Hematopoietic multipotent progenitor cell treated with erythropoietin and hydrocortisone succinate and interleukin-3 and kit ligand, for 17 days (in vitro differentiated cells): ENCODE data around the gene ZMAT2.
"Not testable (repeated sequence)": the region's sequence is repeated elsewhere in the genome, so short reads cannot be mapped to it uniquely, and the experiment has no call there.

Source experiments
- DNase-seq: peaks from one replicate; pipeline ENCODE4 v3.0.0-alpha.2; 2015; ENCODE audit warnings: low spot score

Gene ZMAT2

DNA sequence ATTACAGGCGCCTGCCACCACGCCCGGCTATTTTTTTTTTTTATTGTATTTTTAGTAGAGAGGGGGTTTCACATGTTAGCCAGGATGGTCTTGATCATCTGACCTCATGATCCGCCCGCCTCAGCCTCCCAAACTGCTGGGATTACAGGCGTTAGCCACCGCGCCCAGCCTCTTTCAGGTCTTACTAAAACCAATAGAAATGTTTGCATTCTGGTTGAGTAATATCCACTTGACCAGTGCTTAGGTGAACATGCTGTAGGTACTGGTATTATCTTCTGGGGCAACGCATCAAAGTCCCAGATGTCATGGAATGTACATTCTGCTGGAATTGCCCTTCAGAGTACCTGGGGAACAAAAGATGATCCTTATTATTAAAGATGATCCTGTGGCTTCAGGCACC lies 8.5 kb downstream of the ZMAT2 start:
- DNase-seq, result not testable (repeated sequence)

DNA sequence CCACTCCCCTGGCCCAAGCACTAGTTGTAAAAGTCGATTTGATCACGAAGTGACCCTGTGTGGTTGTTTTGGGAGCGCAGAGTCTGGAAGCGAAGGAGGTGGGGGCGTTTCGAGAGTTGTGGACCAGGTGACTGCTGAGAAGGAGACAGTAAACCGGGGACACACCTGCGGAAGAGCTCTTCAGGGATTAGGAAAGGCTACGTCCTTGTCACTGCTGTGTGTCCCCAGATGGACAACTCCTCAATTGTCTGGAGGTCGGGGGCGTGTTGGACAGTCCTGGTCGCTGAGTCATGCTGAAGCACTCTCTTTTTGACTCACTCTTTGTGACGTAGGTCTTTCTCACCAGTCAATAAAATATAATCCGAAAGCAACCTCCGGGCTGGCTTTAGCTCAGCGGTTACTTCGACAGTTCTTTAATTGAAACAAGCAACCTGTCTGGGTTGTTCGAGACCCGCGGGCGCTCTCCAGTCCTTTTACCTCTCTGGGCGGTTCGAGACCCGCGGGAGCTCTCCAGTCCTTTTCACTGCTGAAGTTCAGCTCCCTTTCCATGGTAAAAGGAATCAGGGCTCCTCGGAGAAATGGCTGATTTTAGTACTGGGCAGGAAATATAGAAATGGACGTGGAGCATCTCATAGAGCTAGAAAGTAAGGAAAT lies 10.8 kb downstream of the ZMAT2 start:
- peak; percentile 98 for DNase-seq

DNA sequence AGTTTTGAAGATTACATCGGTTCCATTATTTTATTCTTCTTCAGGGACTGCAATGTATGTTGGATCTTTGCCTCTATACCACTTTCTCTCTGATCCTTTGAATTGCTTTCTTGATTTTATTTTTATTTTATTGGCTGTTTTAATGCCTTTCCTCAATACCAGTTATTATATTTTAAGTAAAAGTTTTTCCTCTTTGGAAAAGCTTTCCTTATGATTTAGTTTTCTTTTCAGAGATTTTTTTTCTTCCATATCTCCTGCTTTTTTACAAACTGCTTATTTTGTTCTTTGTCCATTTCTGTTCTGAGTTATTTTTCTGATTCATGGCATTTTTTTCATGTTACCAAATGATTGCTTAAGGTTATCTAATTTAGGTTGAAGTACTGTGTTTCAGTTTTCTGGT lies 11.5 kb downstream of the ZMAT2 start:
- DNase-seq, result no peak

DNA sequence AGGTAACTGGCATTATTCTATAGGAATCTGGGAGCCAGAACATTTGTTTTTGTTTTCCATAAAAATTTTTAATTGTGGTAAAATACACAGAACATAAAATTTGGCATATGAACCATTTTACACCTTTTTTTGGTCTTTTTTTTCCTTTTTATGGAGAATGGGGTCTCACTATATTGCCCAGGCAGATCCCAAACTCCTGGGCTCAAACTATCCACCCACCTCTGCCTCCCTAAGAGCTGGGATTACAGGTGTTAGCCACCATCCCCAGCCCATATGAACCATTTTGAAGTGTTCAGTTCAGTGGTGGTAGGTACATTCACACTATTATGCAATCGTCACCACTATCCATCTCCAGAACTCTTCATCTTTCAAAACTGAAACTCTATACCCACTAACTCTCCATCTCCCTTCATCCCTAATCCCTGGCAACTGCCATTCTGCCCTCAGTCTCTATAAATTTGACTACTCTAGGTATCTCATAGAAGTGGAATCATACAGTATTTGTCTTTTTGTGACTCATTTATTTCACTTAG lies 13.4 kb downstream of the ZMAT2 start:
- DNase-seq, result no peak

DNA sequence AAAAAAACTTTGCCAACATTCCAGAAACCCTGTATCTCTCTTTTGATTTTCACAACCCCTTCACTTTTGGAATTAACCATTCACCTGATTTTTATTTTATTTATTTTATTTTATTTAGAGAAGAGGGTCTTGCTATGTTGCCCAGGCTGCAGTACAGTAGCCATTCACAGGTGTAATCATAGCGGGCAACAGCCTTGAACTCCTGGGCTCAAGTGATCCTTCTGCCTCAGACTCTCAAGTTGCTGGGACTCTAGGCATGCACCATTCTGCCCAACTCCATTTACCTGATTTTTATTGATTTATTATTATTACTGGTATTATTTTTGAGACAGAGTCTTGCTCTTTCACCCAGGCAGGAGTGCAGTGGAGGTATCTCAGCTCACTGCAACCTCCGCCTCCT lies 16.0 kb downstream of the ZMAT2 start:
- DNase-seq, result not testable (repeated sequence)

DNA sequence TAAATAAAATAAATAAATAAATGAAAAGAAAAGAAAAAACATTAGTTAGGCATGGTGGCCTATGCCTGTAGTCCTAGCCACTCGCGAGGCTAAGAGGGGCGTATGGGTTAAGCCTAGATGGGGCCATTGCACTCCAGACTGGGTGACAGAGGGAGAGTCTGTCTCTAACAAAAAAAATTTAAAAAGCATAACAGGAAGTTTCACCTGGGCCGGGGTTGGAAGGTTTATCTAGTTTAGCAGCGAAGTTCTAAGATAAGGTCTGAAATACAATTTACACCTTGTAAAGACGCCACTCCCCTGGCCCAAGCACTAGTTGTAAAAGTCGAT lies 18.0 kb downstream of the ZMAT2 start:
- no peak for DNase-seq

DNA sequence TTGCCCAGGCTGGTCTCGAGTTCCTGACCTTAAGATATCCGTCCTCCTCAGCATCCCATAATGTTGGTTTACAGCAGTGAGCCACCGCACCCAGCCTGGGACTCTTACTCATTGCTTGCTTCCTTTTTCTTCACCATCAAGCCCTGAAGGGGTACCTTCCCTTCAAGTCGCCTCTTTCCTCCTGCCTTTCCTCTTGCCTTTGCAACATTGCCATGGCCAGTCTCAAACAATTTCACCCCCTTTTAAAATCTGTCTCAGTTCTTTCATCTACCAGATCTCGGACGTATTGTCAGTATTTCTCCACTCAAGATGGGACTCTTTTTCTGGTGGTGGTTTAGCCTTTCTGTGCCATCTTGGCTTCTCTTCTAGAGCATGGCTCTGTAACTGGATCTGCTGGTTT lies 20.5 kb downstream of the ZMAT2 start:
- DNase-seq, result not testable (repeated sequence)

DNA sequence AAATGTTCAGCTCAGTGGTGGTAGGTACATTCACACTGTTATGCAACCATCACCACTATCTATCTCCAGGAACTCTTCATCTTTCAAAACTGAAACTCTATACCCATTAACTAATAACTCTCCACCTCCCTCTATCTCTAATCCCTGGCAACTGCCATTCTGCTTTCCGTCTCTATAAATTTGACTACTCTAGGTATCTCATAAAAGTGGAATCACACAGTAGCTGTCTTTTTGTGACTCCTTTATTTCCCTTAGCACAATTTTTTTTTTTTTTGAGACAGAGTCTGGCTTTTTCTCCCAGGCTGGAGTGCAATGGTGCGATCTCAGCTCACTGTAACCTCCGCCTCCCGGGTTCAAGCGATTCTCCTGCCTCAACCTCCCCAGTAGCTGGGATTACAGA lies 21.1 kb downstream of the ZMAT2 start:
- DNase-seq, result not testable (repeated sequence)

DNA sequence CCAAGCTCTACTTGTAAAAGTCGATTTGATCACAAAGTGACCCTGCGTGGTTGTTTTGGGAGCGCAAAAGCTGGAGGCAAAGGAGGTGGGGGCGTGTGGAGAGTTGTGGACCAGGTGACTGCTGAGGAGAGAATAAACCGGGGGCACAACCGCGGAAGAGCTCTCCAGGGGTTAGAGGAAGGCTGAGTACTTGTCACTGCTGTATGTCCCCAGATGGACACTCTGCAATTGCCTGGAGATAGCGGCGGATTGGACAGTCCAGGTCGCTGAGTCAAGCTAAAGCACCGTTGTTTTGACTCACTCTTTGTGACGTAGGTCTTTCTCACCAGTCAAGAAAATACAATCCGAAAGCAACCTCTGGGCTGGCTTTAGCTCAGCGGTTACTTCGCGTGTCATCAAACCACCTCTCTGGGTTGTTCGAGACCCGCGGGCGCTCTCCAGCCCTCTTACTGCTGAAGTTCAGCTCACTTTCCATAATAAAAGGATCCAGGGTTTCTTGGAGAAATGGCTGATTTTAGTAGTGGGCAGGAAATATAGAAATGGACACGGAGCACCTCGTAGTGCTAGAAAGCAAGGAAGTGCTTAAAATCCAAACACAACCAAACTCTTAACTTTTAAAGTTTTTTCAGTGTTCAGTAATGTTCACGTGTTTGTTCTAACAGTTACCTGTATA lies 25.7 kb downstream of the ZMAT2 start:
- DNase-seq, result peak; percentile 31

DNA sequence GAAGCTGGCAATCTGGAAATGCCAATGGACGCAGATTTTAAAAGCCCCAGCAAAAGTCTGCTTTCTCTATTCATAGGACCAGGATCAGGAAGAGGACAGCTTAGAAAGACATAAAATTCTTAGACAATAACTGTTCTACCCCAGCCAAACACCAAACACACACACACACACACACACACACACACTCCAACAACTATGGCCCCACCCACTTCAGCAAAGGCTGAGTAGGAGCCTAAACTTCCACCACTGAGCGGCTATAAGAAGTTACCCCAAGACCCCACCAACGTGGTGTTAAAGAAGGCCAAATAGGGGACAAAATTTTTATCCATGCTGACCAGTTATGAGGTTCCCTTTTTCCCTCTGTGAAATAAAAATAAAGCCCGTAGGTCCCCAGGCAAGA lies 32.9 kb downstream of the ZMAT2 start:
- no peak for DNase-seq

DNA sequence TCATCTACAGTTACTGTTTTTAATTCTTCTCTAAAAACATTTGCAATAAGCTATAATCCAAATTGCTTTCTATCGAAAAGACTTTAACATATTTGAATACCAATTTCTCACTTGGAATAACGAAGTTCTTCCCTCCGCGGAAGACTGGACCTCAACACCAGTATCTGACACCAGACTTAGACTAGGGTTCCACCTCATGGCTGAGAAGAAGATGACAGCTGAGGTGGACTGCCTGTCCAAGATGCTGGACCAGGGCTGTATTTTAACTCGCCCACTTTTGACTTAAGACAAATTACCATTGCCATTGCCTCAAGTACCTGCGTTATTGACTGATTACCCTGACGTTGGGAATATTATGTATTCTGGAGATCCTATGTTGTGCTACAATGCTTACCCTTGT lies 34.1 kb downstream of the ZMAT2 start:
- peak; percentile 39 for DNase-seq

DNA sequence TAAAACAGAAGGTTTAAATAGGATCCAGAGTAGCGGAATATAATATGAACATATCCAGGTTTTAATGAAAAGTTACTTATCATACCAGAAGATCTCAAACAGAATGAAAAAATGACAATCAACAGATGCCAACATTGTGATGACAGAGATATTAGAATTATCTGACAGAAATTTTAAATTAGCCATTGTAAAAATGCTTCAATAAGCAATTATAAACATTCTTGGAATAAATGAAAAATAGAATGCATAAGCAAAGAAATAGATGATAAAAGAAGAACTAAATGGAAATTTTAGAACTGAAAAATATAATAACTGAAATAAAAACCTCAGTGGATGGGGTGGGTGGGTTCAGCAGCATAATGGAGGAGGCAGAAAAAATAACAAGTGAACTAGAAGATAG lies 37.2 kb downstream of the ZMAT2 start:
- DNase-seq, result no peak

DNA sequence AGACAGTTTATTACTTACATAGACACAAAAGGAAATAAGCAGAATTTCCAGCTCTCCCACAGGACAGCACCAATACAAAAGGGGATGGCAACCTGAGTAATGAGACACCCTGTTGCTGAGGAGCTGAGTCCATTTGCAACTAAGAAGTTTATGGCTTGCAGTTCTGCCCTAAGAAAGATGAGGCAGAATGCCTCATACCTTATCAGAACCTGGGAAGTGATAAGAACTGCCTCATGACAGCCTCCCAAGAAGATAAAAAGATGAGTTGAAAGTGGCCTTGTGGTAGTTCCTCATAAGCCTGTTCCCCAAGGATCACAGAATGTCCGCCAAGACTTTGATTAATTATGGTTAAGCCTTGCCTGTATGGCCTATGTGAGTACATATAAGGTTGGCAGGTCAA lies 41.7 kb downstream of the ZMAT2 start:
- no peak for DNase-seq

DNA sequence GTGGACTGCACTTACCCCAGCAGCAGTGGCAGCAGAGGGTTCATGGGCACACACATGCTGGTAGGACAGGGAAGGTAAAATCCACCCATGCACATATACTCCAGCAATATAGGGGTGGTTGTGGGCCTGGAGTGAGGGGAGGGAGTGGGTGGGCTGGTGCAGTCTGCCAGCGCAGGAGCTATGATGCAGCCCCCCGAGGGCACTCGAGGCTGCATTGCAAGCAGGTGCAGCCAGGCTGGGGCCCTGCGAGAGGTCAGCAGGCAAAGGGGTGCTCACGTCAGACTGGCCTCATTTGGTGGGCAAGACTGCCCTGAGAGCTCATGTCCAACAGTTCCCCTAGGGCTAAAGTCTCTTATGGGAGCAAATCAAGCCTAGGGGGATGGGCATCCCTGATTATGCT lies 53.3 kb downstream of the ZMAT2 start:
- DNase-seq, result no peak
